HCT116 (cell line): ENCODE data around the gene LHX5.

Experiments used
- CTCF ChIP-seq, 3 experiments: fragments of 200-600 bp in 1 of 3; sonication (generic) in 1 of 3; IDR thresholded peaks in 2 of 3; conservative IDR thresholded peaks in 1 of 3; 2 replicates each; pipeline ENCODE4 v1.5.1; 2012 to 2017; ENCODE audit warnings: low read depth in 2 of 3, low read length in 2 of 3, antibody characterized with exemption in 1 of 3, borderline replicate concordance in 1 of 3, control low read depth in 1 of 3, mild to moderate bottlenecking in 1 of 3, mixed read lengths in 1 of 3, mixed run types in 1 of 3, moderate library complexity in 1 of 3; ENCODE audit not compliant: insufficient read depth in 1 of 3
- EGR1 ChIP-seq: IDR thresholded peaks from 2 replicates; pipeline ENCODE4 v1.6.1; 2012; ENCODE audit warnings: low read depth
- EZH2 ChIP-seq: fragments of 200-600 bp; sonication (generic); IDR thresholded peaks from 2 replicates; pipeline ENCODE4 v1.6.1; 2017; ENCODE audit warnings: antibody characterized with exemption, mixed run types
- FOSL1 ChIP-seq: IDR thresholded peaks from 2 replicates; pipeline ENCODE4 v1.6.1; 2012; ENCODE audit warnings: low read depth
- MAX ChIP-seq: IDR thresholded peaks from 2 replicates; pipeline ENCODE4 v1.6.1; 2012
- POLR2A ChIP-seq: IDR thresholded peaks from 2 replicates; pipeline ENCODE4 v1.7.0; 2011; ENCODE audit warnings: borderline replicate concordance; ENCODE audit not compliant: insufficient read depth, insufficient read length; ENCODE audit errors: extremely low read depth
- POLR2AphosphoS5 ChIP-seq: IDR thresholded peaks from 2 replicates; pipeline ENCODE4 v1.6.1; 2011; ENCODE audit warnings: mild to moderate bottlenecking, low read depth, low read length, moderate library complexity
- REST ChIP-seq: IDR thresholded peaks from 2 replicates; pipeline ENCODE4 v1.6.1; 2012; ENCODE audit warnings: low read depth
- SP1 ChIP-seq: IDR thresholded peaks from 2 replicates; pipeline ENCODE4 v1.6.1; 2012; ENCODE audit warnings: low read depth
- SRF ChIP-seq: IDR thresholded peaks from 2 replicates; pipeline ENCODE4 v1.6.1; 2012; ENCODE audit warnings: low read depth
- YY1 ChIP-seq: IDR thresholded peaks from 2 replicates; pipeline ENCODE4 v1.6.1; 2011; ENCODE audit warnings: low read length, low read depth, moderate library complexity, mild to moderate bottlenecking; ENCODE audit not compliant: insufficient replicate concordance; ENCODE audit errors: extremely low read depth
- ZFX ChIP-seq: fragments of 450-650 bp; IDR thresholded peaks from 2 replicates; pipeline ENCODE4 v1.6.1; 2017
- ZNF274 ChIP-seq: fragments of 200-500 bp; sonication (Bioruptor generic); IDR thresholded peaks from 2 replicates; pipeline ENCODE4 v1.6.1; 2014; ENCODE audit warnings: mild to moderate bottlenecking, low read depth, low read length, inconsistent platforms
- TF ChIP-seq, protein P1 (sequence below): IDR thresholded peaks from 2 replicates; pipeline ENCODE4 v1.6.1; 2011; ENCODE audit warnings: mild to moderate bottlenecking, low read length, moderate library complexity; ENCODE audit not compliant: insufficient replicate concordance; ENCODE audit errors: extremely low read depth

DNA sequence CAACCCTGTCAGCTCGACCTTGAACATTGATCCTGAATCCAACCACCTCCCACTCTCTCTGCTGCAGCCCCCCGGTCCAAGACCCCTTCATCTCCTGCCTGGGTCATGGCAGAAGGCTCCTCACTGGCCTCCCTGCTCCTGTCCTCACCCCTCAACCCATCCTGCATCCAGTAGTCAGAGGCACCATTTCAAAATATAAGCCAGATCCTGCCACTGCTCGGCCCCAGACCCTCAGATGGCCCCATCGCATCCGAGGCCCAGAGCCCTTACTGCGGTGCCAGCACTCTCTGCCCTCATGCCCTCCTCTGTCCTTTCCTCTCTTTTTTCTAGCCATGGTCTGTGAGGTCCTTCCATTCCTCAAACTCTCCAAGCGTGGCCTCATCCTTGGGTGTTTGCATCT, 34.3 kb upstream of the LHX5 start:
- TF ChIP-seq CTCF (IDR thresholded peaks at IDR 0.05 in 2 of 3, conservative IDR thresholded peaks at IDR 0.05 in 1 of 3; ENCODE audit: borderline replicate concordance in 1 of 3, insufficient read depth in 1 of 3, low read depth in 2 of 3, low read length in 2 of 3), result no peak
- no peak for TF ChIP-seq SRF
- no peak for TF ChIP-seq ZFX
- no peak for TF ChIP-seq POLR2A
- no peak for TF ChIP-seq YY1
- TF ChIP-seq POLR2AphosphoS5, result no peak
- TF ChIP-seq SP1, result no peak
- no peak for TF ChIP-seq REST
- no peak for TF ChIP-seq EGR1
- TF ChIP-seq MAX, result no peak
- TF ChIP-seq EZH2, result no peak
- TF ChIP-seq FOSL1, result no peak
- no peak for TF ChIP-seq ZNF274
- TF ChIP-seq, protein P1, sequence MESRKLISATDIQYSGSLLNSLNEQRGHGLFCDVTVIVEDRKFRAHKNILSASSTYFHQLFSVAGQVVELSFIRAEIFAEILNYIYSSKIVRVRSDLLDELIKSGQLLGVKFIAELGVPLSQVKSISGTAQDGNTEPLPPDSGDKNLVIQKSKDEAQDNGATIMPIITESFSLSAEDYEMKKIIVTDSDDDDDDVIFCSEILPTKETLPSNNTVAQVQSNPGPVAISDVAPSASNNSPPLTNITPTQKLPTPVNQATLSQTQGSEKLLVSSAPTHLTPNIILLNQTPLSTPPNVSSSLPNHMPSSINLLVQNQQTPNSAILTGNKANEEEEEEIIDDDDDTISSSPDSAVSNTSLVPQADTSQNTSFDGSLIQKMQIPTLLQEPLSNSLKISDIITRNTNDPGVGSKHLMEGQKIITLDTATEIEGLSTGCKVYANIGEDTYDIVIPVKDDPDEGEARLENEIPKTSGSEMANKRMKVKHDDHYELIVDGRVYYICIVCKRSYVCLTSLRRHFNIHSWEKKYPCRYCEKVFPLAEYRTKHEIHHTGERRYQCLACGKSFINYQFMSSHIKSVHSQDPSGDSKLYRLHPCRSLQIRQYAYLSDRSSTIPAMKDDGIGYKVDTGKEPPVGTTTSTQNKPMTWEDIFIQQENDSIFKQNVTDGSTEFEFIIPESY, result no peak
